ENCODE measurements around the gene MMP24.
A peak's percentile ranks its signal among the peaks of the same experiment; 100 is the strongest.

MMP24 gene

GRCh38 chr20:35276408-35276807 lies 49.9 kb downstream of the MMP24 start:
- H3K4me3 ChIP-seq: peak overlapping the region; percentile 99
- no peak for DNase-seq (ENCODE audit: low spot score)
- H3K27ac ChIP-seq: peak overlapping the region; percentile 95 to 100
- no peak for TF ChIP-seq CTCF (IDR thresholded peaks at IDR 0.05)

DNA sequence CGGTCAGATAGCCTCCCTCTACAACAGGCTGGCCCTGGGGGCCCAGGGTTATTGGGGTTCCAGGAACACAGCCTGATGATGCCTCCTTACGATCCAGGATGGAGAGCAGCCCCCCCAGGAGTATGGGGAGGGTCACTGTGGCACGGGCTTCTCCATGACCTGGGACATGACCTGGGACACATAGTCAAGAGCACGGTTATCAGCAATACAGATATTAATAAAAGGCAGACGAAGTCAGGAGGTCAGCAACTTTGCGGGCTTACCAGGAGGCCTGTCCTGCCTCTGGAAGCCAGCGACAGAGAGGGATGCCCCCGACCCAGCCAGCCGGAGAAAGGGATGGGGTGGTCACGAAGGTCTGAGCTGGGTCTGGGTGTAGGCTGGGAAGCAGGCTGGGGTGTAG lies 50.6 kb downstream of the MMP24 start:
- Histone ChIP-seq H3K4me3 (peak overlapping the region; percentile 99), H3K27ac (peak overlapping the region; percentile 95 to 100)
- no peak for TF ChIP-seq CTCF (IDR thresholded peaks at IDR 0.05)
- DNase-seq (ENCODE audit: low spot score): no peak

GRCh38 chr20:35277531-35278395 lies 51.3 kb downstream of the MMP24 start, which contains the start of gene MMP24OS:
MMP24OS (minus strand) TSS chr20:35278122; CDS start chr20:35277929, 193 bp downstream.
- Histone ChIP-seq H3K27ac (peak within 1 kb of the TSS; percentile 95 to 100), H3K4me3 (peak within 1 kb of the TSS; percentile 99)
- peak; percentile 94 for DNase-seq (ENCODE audit: low spot score)
- TF ChIP-seq CTCF (IDR thresholded peaks at IDR 0.05): no peak

DNA sequence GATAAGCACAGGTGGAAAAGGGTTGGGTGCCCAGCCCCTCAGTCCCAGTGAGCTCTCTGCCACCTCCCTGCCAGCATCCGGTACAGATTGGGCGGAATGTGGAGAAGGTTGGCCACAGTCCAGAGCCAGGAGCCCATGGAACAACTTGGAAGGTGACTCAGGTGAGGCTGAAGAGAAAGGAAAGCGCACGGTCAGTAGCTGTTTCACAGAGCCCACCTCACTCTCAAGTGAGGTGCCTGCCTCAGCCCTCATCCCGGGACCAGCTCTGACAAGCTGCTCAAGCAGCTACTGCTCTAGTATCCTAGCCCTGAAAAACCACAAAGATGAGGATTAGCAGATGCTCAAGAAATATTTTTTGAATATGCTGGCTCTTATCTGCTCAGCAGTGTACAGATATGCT lies 52.5 kb downstream of the MMP24 start:
- no peak for DNase-seq (ENCODE audit: low spot score)
- no peak for TF ChIP-seq CTCF (IDR thresholded peaks at IDR 0.05)
- Histone ChIP-seq H3K27ac (peak overlapping the region in 1 of 2 donors; percentile 95), H3K4me3 (no peak overlapping the region)

GRCh38 chr20:35279533-35280174 lies 53.2 kb downstream of the MMP24 start:
- TF ChIP-seq CTCF (IDR thresholded peaks at IDR 0.05): no peak
- DNase-seq (ENCODE audit: low spot score): no peak

DNA sequence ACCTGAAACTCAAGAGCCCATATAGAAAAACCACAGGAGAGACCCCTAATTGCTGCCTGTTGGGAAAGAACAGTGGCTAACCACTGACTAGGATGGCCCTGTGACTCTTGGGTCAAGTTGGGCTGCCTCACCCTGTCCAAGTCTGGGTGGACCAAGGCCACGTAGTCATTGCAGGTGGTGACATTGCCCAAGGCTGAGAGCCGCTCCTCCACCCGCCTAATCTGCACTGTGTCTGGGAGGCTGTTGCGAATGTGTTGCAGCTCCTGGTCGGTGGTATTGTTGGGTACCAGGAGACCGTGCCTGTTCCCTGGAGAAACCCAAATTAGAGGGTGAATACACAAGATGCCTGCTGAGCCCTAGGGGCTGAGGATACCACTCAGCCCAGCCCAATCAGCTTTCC lies 54.0 kb downstream of the MMP24 start:
- Histone ChIP-seq H3K27ac (no peak overlapping the region), H3K4me3 (no peak overlapping the region)
- DNase-seq (ENCODE audit: low spot score): no peak
- TF ChIP-seq CTCF (IDR thresholded peaks at IDR 0.05): no peak

More at GRCh38 chr20:35279533-35280174, 53.2 kb downstream of the MMP24 start:
- Histone ChIP-seq H3K27ac (no peak overlapping the region), H3K4me3 (no peak overlapping the region)
